Brain microvascular endothelial cell (primary cell): Measurements from ENCODE around the gene ATP6V0E1.

ENCODE experiments used
- DNase-seq: peaks from one replicate; pipeline ENCODE4 v3.0.0-alpha.2; 2020
- H3K27ac ChIP-seq: fragments of 250-450 bp; sonication (Bioruptor Pico); 2 replicates; pipeline ENCODE4 v1.5.1; 2020; ENCODE audit warnings: mild to moderate bottlenecking, moderate library complexity
- H3K27me3 ChIP-seq: fragments of 250-450 bp; sonication (Bioruptor Pico); replicated peaks from 2 replicates; pipeline ENCODE4 v1.5.1; 2020; ENCODE audit warnings: mild to moderate bottlenecking
- H3K36me3 ChIP-seq: fragments of 250-450 bp; sonication (Bioruptor Pico); replicated peaks from 2 replicates; pipeline ENCODE4 v1.5.1; 2020; ENCODE audit warnings: mild to moderate bottlenecking
- H3K4me3 ChIP-seq: 2 replicates; pipeline ENCODE4 v1.5.1; 2011; ENCODE audit warnings: low read depth, mild to moderate bottlenecking, control low read depth, low read length, moderate library complexity
- in situ Hi-C: cut with HindIII; loops from 2 replicates; pipeline ENCODE4 v1.10.0; 2017; ENCODE audit warnings: low sequenced_read_pairs, low pct_ligation_motif_present
- TF ChIP-seq, protein P1 (sequence below): IDR thresholded peaks from 2 replicates; pipeline ENCODE4 v1.5.1; 2011; ENCODE audit warnings: low read depth, mild to moderate bottlenecking, moderate library complexity, low read length, control low read depth, inconsistent platforms; ENCODE audit errors: missing control alignments

ATP6V0E1 gene

DNA sequence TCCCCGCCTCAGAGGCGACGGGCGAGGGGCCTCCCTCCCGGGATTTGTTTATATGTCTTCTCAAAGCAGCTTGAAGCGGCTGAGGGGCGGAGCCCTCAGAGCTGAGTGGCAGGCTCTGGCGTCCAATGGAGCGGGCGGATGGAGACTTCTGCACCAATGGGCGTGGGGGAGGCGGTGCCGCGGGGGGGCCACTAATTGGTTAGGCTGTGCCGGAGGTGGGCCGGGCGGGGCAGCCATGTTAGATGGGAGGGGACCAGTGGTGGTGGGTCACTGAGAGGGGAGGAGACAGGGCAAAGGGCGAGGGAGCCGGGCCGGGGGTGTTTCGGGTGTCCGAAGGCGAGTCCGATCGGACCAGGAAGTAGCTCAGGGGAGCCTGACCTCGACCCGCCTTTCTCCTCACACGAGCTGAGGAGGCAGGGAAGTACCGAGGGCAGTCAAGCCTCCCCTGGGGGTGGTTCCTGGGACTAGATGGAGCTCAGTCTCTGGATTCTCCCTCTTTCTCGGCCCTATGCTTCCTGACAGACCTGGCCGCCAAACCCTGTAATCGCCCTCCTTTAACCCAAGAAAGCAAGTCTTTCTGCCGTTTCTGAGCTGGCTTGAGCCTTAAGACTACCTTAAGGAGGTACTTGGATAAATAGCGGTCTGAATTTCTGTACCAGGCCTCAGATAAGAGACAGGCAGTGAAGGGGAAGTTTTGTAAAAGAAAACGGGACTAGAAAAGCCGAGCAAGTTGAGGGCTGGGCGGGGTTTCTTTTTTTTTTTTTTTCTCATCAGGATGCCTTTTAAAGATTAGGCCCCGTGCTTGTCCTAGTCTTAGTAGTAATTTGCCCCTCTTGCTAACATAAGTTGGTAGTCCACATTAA, 73.7 kb downstream of the ATP6V0E1 start:
- in situ Hi-C loops = no loop called here
- Histone ChIP-seq H3K27me3 (no peaks in the 10 kb centered on the region), H3K27ac (peak overlapping the region; percentile 87), H3K36me3 (no peaks in the 10 kb centered on the region), H3K4me3 (peak overlapping the region; percentile 78)
- TF ChIP-seq, protein P1, sequence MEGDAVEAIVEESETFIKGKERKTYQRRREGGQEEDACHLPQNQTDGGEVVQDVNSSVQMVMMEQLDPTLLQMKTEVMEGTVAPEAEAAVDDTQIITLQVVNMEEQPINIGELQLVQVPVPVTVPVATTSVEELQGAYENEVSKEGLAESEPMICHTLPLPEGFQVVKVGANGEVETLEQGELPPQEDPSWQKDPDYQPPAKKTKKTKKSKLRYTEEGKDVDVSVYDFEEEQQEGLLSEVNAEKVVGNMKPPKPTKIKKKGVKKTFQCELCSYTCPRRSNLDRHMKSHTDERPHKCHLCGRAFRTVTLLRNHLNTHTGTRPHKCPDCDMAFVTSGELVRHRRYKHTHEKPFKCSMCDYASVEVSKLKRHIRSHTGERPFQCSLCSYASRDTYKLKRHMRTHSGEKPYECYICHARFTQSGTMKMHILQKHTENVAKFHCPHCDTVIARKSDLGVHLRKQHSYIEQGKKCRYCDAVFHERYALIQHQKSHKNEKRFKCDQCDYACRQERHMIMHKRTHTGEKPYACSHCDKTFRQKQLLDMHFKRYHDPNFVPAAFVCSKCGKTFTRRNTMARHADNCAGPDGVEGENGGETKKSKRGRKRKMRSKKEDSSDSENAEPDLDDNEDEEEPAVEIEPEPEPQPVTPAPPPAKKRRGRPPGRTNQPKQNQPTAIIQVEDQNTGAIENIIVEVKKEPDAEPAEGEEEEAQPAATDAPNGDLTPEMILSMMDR = peak; percentile 50
- peak; percentile 99 for DNase-seq

DNA sequence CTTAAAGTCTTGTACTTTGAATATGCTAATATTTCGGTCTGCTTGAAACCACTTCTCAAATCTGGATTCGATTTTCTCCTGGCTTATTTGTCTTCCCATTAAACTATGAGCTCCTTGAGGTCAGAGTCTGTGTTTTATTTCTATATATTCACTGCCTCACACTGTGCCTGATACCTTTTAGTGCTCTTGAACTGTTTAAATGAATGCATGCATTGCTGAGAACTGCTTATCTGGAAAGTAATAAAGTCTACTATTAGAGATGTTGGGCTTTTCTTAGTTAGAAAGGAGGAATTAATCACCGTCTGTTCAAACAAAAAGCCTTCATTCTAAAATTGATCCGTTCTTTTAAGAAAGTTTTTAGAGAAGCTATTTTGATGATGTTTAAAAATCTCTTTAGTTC, 78.6 kb downstream of the ATP6V0E1 start:
- no peak for DNase-seq
- in situ Hi-C loops = no loop called here
- H3K27ac ChIP-seq = no peak overlapping the region
- H3K4me3 ChIP-seq = no peak overlapping the region
- H3K36me3 ChIP-seq = no peaks in the 10 kb centered on the region
- TF ChIP-seq, protein P1 = no peak
- no peaks in the 10 kb centered on the region for H3K27me3 ChIP-seq

DNA sequence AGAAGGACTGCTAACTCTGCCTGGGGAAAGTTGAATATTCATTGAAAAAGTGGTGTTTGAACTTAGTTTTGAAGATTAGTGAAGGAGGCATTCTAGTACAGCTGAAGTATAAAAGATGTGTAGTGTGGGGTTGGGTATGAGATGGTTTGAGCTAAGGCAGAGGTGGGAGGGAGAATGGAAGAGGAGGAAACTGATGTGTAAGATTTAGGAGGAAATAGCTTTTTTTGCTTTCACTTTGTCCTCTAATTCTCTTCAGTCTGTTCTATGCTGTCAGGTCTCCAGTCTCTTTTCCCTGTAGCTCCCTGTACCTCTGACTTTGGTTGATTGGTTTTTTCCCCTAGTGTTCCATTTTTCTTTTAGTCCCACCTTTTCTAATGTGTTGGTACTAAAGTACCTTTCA, 81.6 kb downstream of the ATP6V0E1 start:
- no peak overlapping the region for H3K27ac ChIP-seq
- TF ChIP-seq, protein P1 = no peak
- H3K4me3 ChIP-seq = no peak overlapping the region
- in situ Hi-C loops = no loop called here
- no peak for DNase-seq
- no peaks in the 10 kb centered on the region for H3K27me3 ChIP-seq
- no peaks in the 10 kb centered on the region for H3K36me3 ChIP-seq

DNA sequence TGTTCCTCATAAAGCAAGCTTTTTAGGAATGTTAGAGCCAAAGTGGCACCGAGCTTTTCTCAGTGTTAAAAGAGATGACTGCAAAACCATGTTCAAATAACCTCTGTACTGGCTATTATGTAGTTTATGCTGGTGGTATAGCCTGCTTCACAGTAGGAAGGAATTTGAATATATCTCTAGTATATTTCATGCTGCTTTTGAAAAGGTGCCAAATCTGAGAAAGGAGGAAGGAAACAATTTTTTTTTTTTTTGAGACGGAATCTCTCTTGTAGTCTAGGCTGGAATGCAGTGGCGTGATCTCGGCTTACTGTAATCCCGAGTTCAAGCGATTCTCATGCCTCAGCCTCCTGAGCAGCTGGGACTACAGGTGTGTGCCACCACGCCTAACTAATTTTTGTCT, 86.1 kb downstream of the ATP6V0E1 start:
- TF ChIP-seq, protein P1 = no peak
- H3K27ac ChIP-seq = no peak overlapping the region
- no peak for DNase-seq
- H3K4me3 ChIP-seq = no peak overlapping the region
- in situ Hi-C loops = no loop called here
- H3K36me3 ChIP-seq = no peaks in the 10 kb centered on the region
- H3K27me3 ChIP-seq = no peaks in the 10 kb centered on the region

DNA sequence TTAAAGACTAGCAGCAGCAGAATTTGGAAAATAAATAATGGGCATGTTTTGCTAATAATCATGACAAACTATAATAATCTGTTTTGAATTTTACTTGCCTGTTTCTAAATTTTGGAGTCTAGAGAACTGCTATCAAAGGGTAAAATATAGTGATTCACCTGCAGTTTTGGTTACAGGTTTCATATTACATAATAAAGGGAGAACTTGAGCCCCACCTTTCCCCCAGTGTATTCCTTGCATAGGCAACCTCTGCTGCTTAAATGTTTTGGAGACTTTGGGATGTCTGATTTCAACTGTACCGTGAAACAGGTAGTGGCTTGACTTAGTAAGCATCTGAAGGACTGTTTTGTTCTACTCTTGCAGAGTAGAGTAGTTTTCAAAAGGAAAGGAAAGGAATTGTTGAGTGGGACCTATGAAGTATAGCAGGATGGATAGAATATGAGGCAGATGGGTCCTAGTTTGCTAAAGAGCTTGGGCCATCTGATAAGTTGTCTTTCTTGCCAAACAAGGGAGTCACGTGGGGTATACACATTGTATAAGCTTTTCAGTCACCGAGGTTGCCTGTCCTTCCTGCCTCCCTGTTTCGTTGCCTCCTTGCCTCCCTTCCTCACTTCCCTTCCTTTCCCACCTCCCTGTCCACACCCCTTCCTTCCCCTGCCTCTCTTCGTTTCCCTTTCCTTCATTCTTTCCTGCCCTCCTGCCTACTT, 91.7 kb downstream of the ATP6V0E1 start:
- no peak overlapping the region for H3K27ac ChIP-seq
- no peak overlapping the region for H3K4me3 ChIP-seq
- TF ChIP-seq, protein P1 = no peak
- H3K36me3 ChIP-seq = no peaks in the 10 kb centered on the region
- in situ Hi-C loops = no loop called here
- no peaks in the 10 kb centered on the region for H3K27me3 ChIP-seq
- no peak for DNase-seq
